GM19455 (cell line): Measurements from ENCODE around the gene STK39.
"Not testable (repeated sequence)": the region's sequence is repeated elsewhere in the genome, so short reads cannot be mapped to it uniquely, and the experiment has no call there.

ENCODE experiments used
- ATAC-seq: cut with Tn5 transposase; IDR thresholded peaks from one replicate; pipeline ENCODE4 v1.9.1; 2021; ENCODE audit not compliant: unreplicated experiment

The STK39 gene

GRCh38 chr2:168247341-168248261, at the start of gene STK39:
STK39 (minus strand) TSS chr2:168247595; CDS start chr2:168247435, 160 bp downstream.
- peak; percentile 82 for ATAC-seq

- ATAC-seq: no peak
Measured at GRCh38 chr2:168295051-168295450, 47.7 kb upstream of the STK39 start.

- ATAC-seq: no peak
Measured at GRCh38 chr2:168294409-168294808, 47.0 kb upstream of the STK39 start.

GRCh38 chr2:168293766-168294165, 46.4 kb upstream of the STK39 start:
- ATAC-seq: no peak

- no peak for ATAC-seq
Measured at GRCh38 chr2:168290391-168290790, 43.0 kb upstream of the STK39 start.

- ATAC-seq: no peak
Measured at GRCh38 chr2:168289880-168290279, 42.5 kb upstream of the STK39 start.

GRCh38 chr2:168286535-168286934, 39.1 kb upstream of the STK39 start:
- no peak for ATAC-seq

- ATAC-seq: no peak
Measured at GRCh38 chr2:168278424-168278888, 31.1 kb upstream of the STK39 start.

GRCh38 chr2:168277276-168277675, 29.9 kb upstream of the STK39 start:
- no peak for ATAC-seq

GRCh38 chr2:168272225-168272624, 24.8 kb upstream of the STK39 start:
- no peak for ATAC-seq

- not testable (repeated sequence) for ATAC-seq
Measured at GRCh38 chr2:168262926-168263325, 15.5 kb upstream of the STK39 start.

- no peak for ATAC-seq
Measured at GRCh38 chr2:168256448-168256847, 9.1 kb upstream of the STK39 start.

- ATAC-seq: no peak
Measured at GRCh38 chr2:168255866-168256265, 8.5 kb upstream of the STK39 start.

GRCh38 chr2:168255103-168255502, 7.7 kb upstream of the STK39 start:
- ATAC-seq: no peak

GRCh38 chr2:168254158-168254935, 7.0 kb upstream of the STK39 start:
- no peak for ATAC-seq

GRCh38 chr2:168253379-168253778, 6.0 kb upstream of the STK39 start:
- ATAC-seq: no peak

- ATAC-seq: no peak
Measured at GRCh38 chr2:168252976-168253375, 5.6 kb upstream of the STK39 start.

- ATAC-seq: peak; percentile 63
Measured at GRCh38 chr2:168246483-168247340, 683 bp downstream of the STK39 start.

GRCh38 chr2:168246072-168246482, 1.3 kb downstream of the STK39 start:
- no peak for ATAC-seq

- ATAC-seq: no peak
Measured at GRCh38 chr2:168245074-168245825, 2.1 kb downstream of the STK39 start.
